Mammary epithelial cell (primary cell): Measurements from ENCODE around the gene CCNL2.

Experiments used
- CTCF ChIP-seq, 2 donors: IDR thresholded peaks in 1 of 2; conservative IDR thresholded peaks in 1 of 2; 2 replicates each; pipeline ENCODE4 v1.5.1; 2011 to 2012; ENCODE audit warnings: inconsistent platforms in 2 of 2, low read length in 2 of 2, mild to moderate bottlenecking in 2 of 2, control low read depth in 1 of 2, low read depth in 1 of 2; ENCODE audit not compliant: insufficient read depth in 1 of 2; ENCODE audit errors: extremely low read depth in 1 of 2
- EZH2 ChIP-seq: IDR thresholded peaks from 2 replicates; pipeline ENCODE4 v1.6.1; 2012; ENCODE audit warnings: low read length, inconsistent platforms, borderline replicate concordance

GRCh38 chr1:1346501-1346890, 52.6 kb downstream of the CCNL2 start:
- TF ChIP-seq CTCF (conservative IDR thresholded peaks at IDR 0.05 in 1 of 2, IDR thresholded peaks at IDR 0.05 in 1 of 2; ENCODE audit: extremely low read depth in 1 of 2, insufficient read depth in 1 of 2, low read depth in 1 of 2, low read length in 2 of 2) (no peak), EZH2 (no peak)
